Aorta (tissue), 4 donors: ENCODE measurements around the gene BMPR1A. TPM values are rescaled to one million over a fixed set of nuclear protein-coding genes. Genes with fewer than 3 reads are reported as not detected.

Experiments
- polyA plus RNA-seq, 2 donors: library from polyadenylated mRNA; stranded (reverse); fragments of 200-250 nt; gene quantifications; one replicate each; pipeline ENCODE4 v1.2.3, GENCODE V29; 2013
- total RNA-seq, 2 donors: library from RNA; stranded (reverse); fragmentation: NEBNext Ultra II Directional; extraction: Animal tissue kit (Norgen Biotek cat#: 25700); gene quantifications; one replicate each; pipeline ENCODE4 v1.2.1, GENCODE V29; 2021
- donor health status: healthy with polysubstance abuse.
- donor health status: Bipolar disorder and iron deficiency.
- donor health status: DM: no; HTN: no; CAD: no.
- donor health status: DM: yes; HTN: yes; CAD: no.

Gene BMPR1A
- total and polyA plus RNA-seq, 4 donors: 19.3 to 120 (median 63.2) TPM

Other genes with a start within 250 kb of the BMPR1A start
- gene WAPL, start 234.8 kb upstream of the BMPR1A start, total RNA-seq: 10 to 100 TPM; 34.1 to 37.3 TPM
- gene WAPL, start 234.8 kb upstream of the BMPR1A start, polyA plus RNA-seq: 10 to 100 TPM; 13.2 to 14.1 TPM
- under 1 TPM in 1 of 2 donors, not detected in 1; 0.36 TPM for gene OPN4, start 102.1 kb upstream of the BMPR1A start, total RNA-seq
- gene OPN4, start 102.1 kb upstream of the BMPR1A start, polyA plus RNA-seq: not detected
- gene LDB3, start 88.1 kb upstream of the BMPR1A start, total RNA-seq: 100 to 1,000 TPM in 1 of 2 donors, 10 to 100 TPM in 1; 67.9 to 132 TPM
- gene LDB3, start 88.1 kb upstream of the BMPR1A start, polyA plus RNA-seq: 10 to 100 TPM; 11.0 to 32.6 TPM
- 10 to 100 TPM; 50.5 to 85.6 TPM for gene MMRN2, start 201.0 kb downstream of the BMPR1A start, total RNA-seq
- 1 to 10 TPM in 1 of 2 donors, under 1 TPM in 1; 0.63 to 8.5 TPM for gene MMRN2, start 201.0 kb downstream of the BMPR1A start, polyA plus RNA-seq
- gene SNCG, start 202.0 kb downstream of the BMPR1A start, total RNA-seq: 100 to 1,000 TPM in 1 of 2 donors, 10 to 100 TPM in 1; 70.0 to 123 TPM
- 100 to 1,000 TPM in 1 of 2 donors, 10 to 100 TPM in 1; 74.0 to 209 TPM for gene SNCG, start 202.0 kb downstream of the BMPR1A start, polyA plus RNA-seq
- gene ADIRF, start 211.9 kb downstream of the BMPR1A start, total RNA-seq: 100 to 1,000 TPM; 520 to 688 TPM
- gene ADIRF, start 211.9 kb downstream of the BMPR1A start, polyA plus RNA-seq: 1,000 to 10,000 TPM in 1 of 2 donors, 100 to 1,000 TPM in 1; 715 to 1,837 TPM